CD4-positive, alpha-beta T cell treated with Interleukin-1 beta for 1 hour (primary cell): ENCODE data around the gene PROKR1.
"Not testable (repeated sequence)": the region's sequence is repeated elsewhere in the genome, so short reads cannot be mapped to it uniquely, and the experiment has no call there.

ENCODE experiments used
- DNase-seq, 2 donors: peaks; one replicate each; pipeline ENCODE4 v3.0.0-alpha.2; 2020 to 2022

Gene PROKR1

GRCh38 chr2:68659081-68659480 lies 15.7 kb downstream of the PROKR1 start:
- DNase-seq, result no peak

- DNase-seq, result no peak
These were observed 17.3 kb downstream of the PROKR1 start for GRCh38 chr2:68660658-68661057.

- DNase-seq, result no peak
These were observed 19.1 kb downstream of the PROKR1 start for GRCh38 chr2:68662466-68662865.

- DNase-seq, result no peak
These were observed 20.2 kb downstream of the PROKR1 start for GRCh38 chr2:68663371-68664156.

- no peak for DNase-seq
These were observed 24.0 kb downstream of the PROKR1 start for GRCh38 chr2:68667371-68667770.

- DNase-seq, result no peak
These were observed 26.3 kb downstream of the PROKR1 start for GRCh38 chr2:68669651-68670050.

- no peak for DNase-seq
These were observed 28.6 kb downstream of the PROKR1 start for GRCh38 chr2:68671961-68672360.

GRCh38 chr2:68673631-68674030 lies 30.3 kb downstream of the PROKR1 start:
- no peak for DNase-seq

- no peak for DNase-seq
These were observed 32.1 kb downstream of the PROKR1 start for GRCh38 chr2:68675470-68675869.

GRCh38 chr2:68677837-68678236 lies 34.5 kb downstream of the PROKR1 start:
- not testable (repeated sequence) for DNase-seq

GRCh38 chr2:68679166-68679916 lies 36.0 kb downstream of the PROKR1 start:
- not testable (repeated sequence) for DNase-seq

GRCh38 chr2:68679917-68680267 lies 36.5 kb downstream of the PROKR1 start:
- not testable (repeated sequence) for DNase-seq

- DNase-seq, result no peak
These were observed 40.8 kb downstream of the PROKR1 start for GRCh38 chr2:68684197-68684596.

GRCh38 chr2:68686178-68686577 lies 42.8 kb downstream of the PROKR1 start:
- DNase-seq, result no peak

- DNase-seq, result no peak
These were observed 43.6 kb downstream of the PROKR1 start for GRCh38 chr2:68687018-68687417.

- peak in 1 of 2 donors; percentile 12 for DNase-seq
These were observed 46.5 kb downstream of the PROKR1 start for GRCh38 chr2:68689553-68690537.

- no peak for DNase-seq
These were observed 47.5 kb downstream of the PROKR1 start for GRCh38 chr2:68690851-68691250.

GRCh38 chr2:68692511-68692910 lies 49.1 kb downstream of the PROKR1 start:
- no peak for DNase-seq

- no peak for DNase-seq
These were observed 50.6 kb downstream of the PROKR1 start for GRCh38 chr2:68693951-68694350.

GRCh38 chr2:68695971-68696370 lies 52.6 kb downstream of the PROKR1 start:
- no peak for DNase-seq

- no peak for DNase-seq
These were observed 53.2 kb downstream of the PROKR1 start for GRCh38 chr2:68696554-68696953.

GRCh38 chr2:68698567-68699377 lies 55.4 kb downstream of the PROKR1 start:
- DNase-seq, result no peak
